Right atrium auricular region (tissue), 2 donors: ENCODE results near the gene LYPD4. TPM values are rescaled to one million over a fixed set of nuclear protein-coding genes. Genes with fewer than 3 reads are reported as not detected.

ENCODE experiments used
- DNase-seq: peaks from one replicate; pipeline ENCODE4 v3.0.0-alpha.2; 2019; ENCODE audit warnings: low spot score
- H3K27ac ChIP-seq, 2 donors: fragments of 200-600 bp; sonication (generic); 1 replicate in 1 of 2; 2 replicates in 1 of 2; pipeline ENCODE4 v1.5.1; 2016 to 2019
- H3K27me3 ChIP-seq, 2 donors: fragments of 200-600 bp; sonication (generic); one replicate each; pipeline versions ENCODE4 v1.5.1 to v1.6.0; 2017 to 2019
- H3K36me3 ChIP-seq: fragments of 200-600 bp; sonication (generic); one replicate; pipeline ENCODE4 v1.5.1; 2016
- H3K4me1 ChIP-seq, 2 donors: fragments of 200-600 bp; sonication (generic); one replicate each; pipeline versions ENCODE4 v1.5.1 to v1.6.0; 2017 to 2019
- H3K4me3 ChIP-seq, 2 donors: fragments of 200-600 bp; sonication (generic); 1 replicate in 1 of 2; 2 replicates in 1 of 2; pipeline ENCODE4 v1.5.1; 2017 to 2019; ENCODE audit warnings: mild to moderate bottlenecking in 1 of 2, moderate library complexity in 1 of 2
- H3K9me3 ChIP-seq, 2 donors: fragments of 200-600 bp; sonication (generic); one replicate each; pipeline ENCODE4 v1.5.1; 2019
- CTCF ChIP-seq, 2 donors: fragments of 200-600 bp; sonication (generic); IDR thresholded peaks; one replicate each; pipeline ENCODE4 v1.5.1; 2019; ENCODE audit warnings: antibody characterized with exemption in 2 of 2
- total RNA-seq, 2 donors: library from RNA; depleted of rRNA; stranded (reverse); fragments of >200 nt; gene quantifications; one replicate each; pipeline ENCODE4 v1.1.0, GENCODE V29; 2016

LYPD4 gene
- total RNA-seq: not detected

GRCh38 chr19:41844601-41845000 lies at the start of gene LYPD4:
LYPD4 (minus strand) TSS chr19:41844683; CDS start chr19:41839285, 5,398 bp downstream.
- Histone ChIP-seq H3K36me3 (no peaks in the 10 kb centered on the region), H3K27me3 (no peaks in the 10 kb centered on the region), H3K27ac (no peak within 1 kb of the TSS), H3K4me3 (no peak within 1 kb of the TSS), H3K9me3 (no peaks in the 10 kb centered on the region), H3K4me1 (no peaks in the 10 kb centered on the region)
- no peak for TF ChIP-seq CTCF (IDR thresholded peaks at IDR 0.05)
- no peak for DNase-seq

- H3K4me1 ChIP-seq: no peaks in the 10 kb centered on the region
Measured at GRCh38 chr19:41893899-41894298, 49.4 kb upstream of the LYPD4 start.

GRCh38 chr19:41892173-41892902 lies 47.9 kb upstream of the LYPD4 start:
- DNase-seq: no peak
- Histone ChIP-seq H3K27ac (no peak overlapping the region), H3K4me3 (no peak overlapping the region), H3K4me1 (peaks cover 0 to 7% of the 10 kb centered on the region in 2 donors), H3K36me3 (peaks cover 53% of the 10 kb centered on the region), H3K27me3 (no peaks in the 10 kb centered on the region), H3K9me3 (no peaks in the 10 kb centered on the region)
- TF ChIP-seq CTCF (IDR thresholded peaks at IDR 0.05): no peak

More at GRCh38 chr19:41893899-41894298, 49.4 kb upstream of the LYPD4 start:
- TF ChIP-seq CTCF (IDR thresholded peaks at IDR 0.05): no peak
- peaks cover 63% of the 10 kb centered on the region for H3K36me3 ChIP-seq
- H3K4me3 ChIP-seq: no peak overlapping the region
- no peaks in the 10 kb centered on the region for H3K27me3 ChIP-seq
- no peak for DNase-seq
- no peak overlapping the region for H3K27ac ChIP-seq
- no peaks in the 10 kb centered on the region for H3K9me3 ChIP-seq

- Histone ChIP-seq H3K27ac (no peak overlapping the region), H3K27me3 (no peaks in the 10 kb centered on the region), H3K4me1 (peaks cover 0 to 21% of the 10 kb centered on the region in 2 donors), H3K4me3 (no peak overlapping the region), H3K9me3 (no peaks in the 10 kb centered on the region), H3K36me3 (peaks cover 50% of the 10 kb centered on the region)
- no peak for TF ChIP-seq CTCF (IDR thresholded peaks at IDR 0.05)
- DNase-seq: no peak
Measured at GRCh38 chr19:41890936-41891335, 46.5 kb upstream of the LYPD4 start.

GRCh38 chr19:41889896-41890295 lies 45.4 kb upstream of the LYPD4 start:
- Histone ChIP-seq H3K4me3 (no peak overlapping the region), H3K4me1 (peaks cover 0 to 31% of the 10 kb centered on the region in 2 donors), H3K27ac (no peak overlapping the region), H3K27me3 (no peaks in the 10 kb centered on the region), H3K36me3 (peaks cover 39% of the 10 kb centered on the region), H3K9me3 (no peaks in the 10 kb centered on the region)
- no peak for DNase-seq
- TF ChIP-seq CTCF (IDR thresholded peaks at IDR 0.05): no peak

- DNase-seq: no peak
- Histone ChIP-seq H3K4me3 (no peak overlapping the region), H3K27ac (no peak overlapping the region), H3K36me3 (peaks cover 32% of the 10 kb centered on the region), H3K27me3 (no peaks in the 10 kb centered on the region), H3K9me3 (no peaks in the 10 kb centered on the region), H3K4me1 (peaks cover 0 to 37% of the 10 kb centered on the region in 2 donors)
- TF ChIP-seq CTCF (IDR thresholded peaks at IDR 0.05): no peak
Measured at GRCh38 chr19:41888926-41889325, 44.4 kb upstream of the LYPD4 start.
